Measurements from ENCODE around the gene C2CD4B. TPM values are rescaled to one million over a fixed set of nuclear protein-coding genes. Genes with fewer than 3 reads are reported as not detected.

Gene C2CD4B
- total and polyA plus RNA-seq, 2 of the 13 experiments (the other 11 are each of a cell fraction or from before 2014, with no cell fraction given) = not detected

DNA sequence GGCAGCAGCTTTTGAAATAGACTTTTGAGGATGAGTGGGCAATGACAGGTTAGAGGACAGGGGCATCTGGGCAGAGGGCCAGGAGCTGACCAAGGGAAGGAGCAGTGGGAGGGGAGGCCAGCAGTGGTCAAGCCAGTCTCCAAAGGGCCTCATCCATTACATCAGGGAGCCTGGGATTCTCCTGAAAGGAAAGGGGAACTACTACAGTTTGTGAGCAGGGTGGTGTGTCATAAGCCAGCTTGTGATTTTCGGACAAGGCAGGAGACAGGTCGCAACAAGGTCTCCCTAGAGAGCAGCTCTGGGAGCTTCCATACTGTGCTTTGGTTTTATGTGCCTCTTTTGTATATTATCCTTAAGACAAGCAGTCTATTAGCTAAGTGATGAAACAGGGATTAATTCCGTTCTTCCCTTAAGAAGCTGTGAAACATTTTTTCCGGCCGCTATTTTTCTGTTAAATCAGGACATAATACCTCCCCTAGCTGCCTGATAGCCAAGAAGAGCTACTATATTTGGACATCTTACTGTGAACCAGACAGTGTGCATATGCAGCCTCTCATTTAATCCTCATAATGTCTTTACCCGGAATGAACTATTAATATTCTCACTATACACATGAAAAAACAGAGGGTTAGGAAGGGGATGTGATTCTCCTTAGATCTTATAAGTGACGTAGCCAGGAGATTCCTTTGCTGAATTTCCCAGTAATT, 46.4 kb downstream of the C2CD4B start:
- in situ Hi-C loops (cut with HindIII; ENCODE audit: extremely low pct_ligation_motif_present, low pct_unique_long_range_greater_than_20kb) = no loop called here
- TF ChIP-seq SUZ12 (IDR thresholded peaks at IDR 0.05; ENCODE audit: low read depth, low read length) = no peak
- TF ChIP-seq ZEB1 (IDR thresholded peaks at IDR 0.05; ENCODE audit: insufficient replicate concordance, low read depth) = no peak
- no peak for TF ChIP-seq U2AF1 (optimal IDR thresholded peaks at IDR 0.05; ENCODE audit: low read depth, low read length)
- TF ChIP-seq GTF2F1 (IDR thresholded peaks at IDR 0.05; ENCODE audit: low read length) = no peak
- TF ChIP-seq, protein P1, sequence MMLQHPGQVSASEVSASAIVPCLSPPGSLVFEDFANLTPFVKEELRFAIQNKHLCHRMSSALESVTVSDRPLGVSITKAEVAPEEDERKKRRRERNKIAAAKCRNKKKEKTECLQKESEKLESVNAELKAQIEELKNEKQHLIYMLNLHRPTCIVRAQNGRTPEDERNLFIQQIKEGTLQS (CRISPR knock-in tag; IDR thresholded peaks at IDR 0.05) = no peak
- no peak for TF ChIP-seq MTF2 (CRISPR knock-in tag; IDR thresholded peaks at IDR 0.05; ENCODE audit: borderline replicate concordance)
- TF ChIP-seq TFDP1 (CRISPR knock-in tag; IDR thresholded peaks at IDR 0.05; ENCODE audit: borderline replicate concordance) = no peak
- ATAC-seq (no peak), DNase-seq (ENCODE audit: low spot score) (no peak), FAIRE-seq (no peak)
- H3K9ac ChIP-seq (ENCODE audit: insufficient read depth, low read depth, low read length) = no peak overlapping the region
- H2AFZ ChIP-seq (ENCODE audit: low read length) = no peak overlapping the region
- H3K9me3 ChIP-seq (ENCODE audit: low read length) = no peaks in the 10 kb centered on the region
- WGBS (ENCODE audit: low lambda C conversion rate) = 16% methylated on average over 7 of the region's 7 CpGs
- H4K20me1 ChIP-seq (ENCODE audit: insufficient read depth, low read length) = no peaks in the 10 kb centered on the region
- peaks cover 19% of the 10 kb centered on the region for H3K4me1 ChIP-seq (ENCODE audit: insufficient read depth, low read length)
- intact Hi-C loops (cut with micrococcal nuclease; ENCODE audit: unreplicated experiment) = no loop called here
- ChIA-PET CTCF (ENCODE audit: low intra/inter-chr PET ratio, low total read pairs) (no interaction called here), POLR2A (no interaction called here)
- H3K4me3 ChIP-seq (replicated peaks in 1 of 3; ENCODE audit: insufficient read depth in 1 of 3, low read depth in 2 of 3, low read length in 3 of 3) = peak overlapping the region in 1 of 3 experiments; percentile 32; a peak in 1 of 6 replicates
- peak overlapping the region; percentile 66 for H3K4me2 ChIP-seq (ENCODE audit: low read depth, low read length)
- no peak overlapping the region for H3K27ac ChIP-seq (ENCODE audit: extremely low read length, insufficient read depth, low read length)
- H3K36me3 ChIP-seq (replicated peaks in 1 of 2; ENCODE audit: control insufficient read depth in 1 of 2, insufficient read depth in 2 of 2, low read length in 2 of 2) = no peaks in the 10 kb centered on the region
- peaks cover 0 to 7% of the 10 kb centered on the region in 2 experiments; a peak in 2 of 5 replicates for H3K27me3 ChIP-seq (ENCODE audit: control insufficient read depth in 1 of 2, insufficient read depth in 2 of 2, low read length in 2 of 2)
- H3K79me2 ChIP-seq (ENCODE audit: insufficient read depth, low read length) = no peaks in the 10 kb centered on the region
- no TSS peak for BruUV-seq (replicated peaks)
